Measurements from ENCODE around the gene PTPRE. TPM values are rescaled to one million over a fixed set of nuclear protein-coding genes. Genes with fewer than 3 reads are reported as not detected.

Gene PTPRE
- total RNA-seq, 1 experiment from 2014 or later = 11.6 TPM

DNA sequence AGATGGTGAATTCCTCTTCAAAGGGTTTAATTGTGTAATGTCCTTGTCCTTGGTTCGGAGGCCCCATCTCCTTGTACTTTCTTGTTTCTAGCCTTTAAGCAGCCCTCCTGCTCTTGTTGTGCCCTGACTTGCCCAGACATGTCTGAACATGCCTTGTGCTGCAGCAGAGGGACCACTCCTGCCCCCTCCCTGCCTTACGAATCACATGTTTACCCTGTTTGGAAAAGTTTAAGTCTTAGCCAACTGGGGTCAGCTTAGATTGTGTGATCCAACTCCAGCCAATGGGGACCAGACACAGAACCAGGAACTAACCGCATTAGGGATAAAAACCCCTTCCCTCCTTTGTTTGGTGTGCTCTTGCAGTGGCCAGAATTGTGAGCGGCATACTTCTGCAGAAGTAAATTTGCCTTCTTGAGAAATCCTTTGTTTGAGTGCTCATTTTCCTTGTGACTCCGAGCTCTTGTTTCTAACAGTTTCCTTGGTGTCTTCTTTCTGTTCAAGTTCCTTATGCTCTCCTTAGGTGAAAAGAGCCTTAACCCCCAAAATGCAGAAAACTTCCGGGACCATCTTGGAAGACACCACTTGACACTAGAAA is 43.6 kb upstream of the PTPRE start:
- H3K27ac ChIP-seq (ENCODE audit: low read depth, low read length, poor library complexity, severe bottlenecking) = no peak overlapping the region
- ChIA-PET CTCF (no interaction called here), POLR2A (ENCODE audit: low non-redundant PET) (no interaction called here)
- no peaks in the 10 kb centered on the region for H3K9me3 ChIP-seq (ENCODE audit: low read depth, low read length, poor library complexity, severe bottlenecking)
- no peaks in the 10 kb centered on the region for H3K4me1 ChIP-seq (ENCODE audit: insufficient read depth, low read length, poor library complexity, severe bottlenecking)
- no peak for DNase-seq (ENCODE audit: low spot score)
- intact Hi-C loops (cut with micrococcal nuclease; ENCODE audit: unreplicated experiment) = no loop called here
- BruUV-seq (replicated peaks) = no TSS peak
- H3K4me3 ChIP-seq (ENCODE audit: low read depth, low read length, poor library complexity, severe bottlenecking) = no peak overlapping the region
- H3K36me3 ChIP-seq (ENCODE audit: insufficient read depth, low read length, poor library complexity, severe bottlenecking) = no peaks in the 10 kb centered on the region
- H3K27me3 ChIP-seq (replicated peaks; ENCODE audit: insufficient read depth, low read depth, low read length, poor library complexity) = peaks cover 11% of the 10 kb centered on the region
- TF ChIP-seq, protein P1, sequence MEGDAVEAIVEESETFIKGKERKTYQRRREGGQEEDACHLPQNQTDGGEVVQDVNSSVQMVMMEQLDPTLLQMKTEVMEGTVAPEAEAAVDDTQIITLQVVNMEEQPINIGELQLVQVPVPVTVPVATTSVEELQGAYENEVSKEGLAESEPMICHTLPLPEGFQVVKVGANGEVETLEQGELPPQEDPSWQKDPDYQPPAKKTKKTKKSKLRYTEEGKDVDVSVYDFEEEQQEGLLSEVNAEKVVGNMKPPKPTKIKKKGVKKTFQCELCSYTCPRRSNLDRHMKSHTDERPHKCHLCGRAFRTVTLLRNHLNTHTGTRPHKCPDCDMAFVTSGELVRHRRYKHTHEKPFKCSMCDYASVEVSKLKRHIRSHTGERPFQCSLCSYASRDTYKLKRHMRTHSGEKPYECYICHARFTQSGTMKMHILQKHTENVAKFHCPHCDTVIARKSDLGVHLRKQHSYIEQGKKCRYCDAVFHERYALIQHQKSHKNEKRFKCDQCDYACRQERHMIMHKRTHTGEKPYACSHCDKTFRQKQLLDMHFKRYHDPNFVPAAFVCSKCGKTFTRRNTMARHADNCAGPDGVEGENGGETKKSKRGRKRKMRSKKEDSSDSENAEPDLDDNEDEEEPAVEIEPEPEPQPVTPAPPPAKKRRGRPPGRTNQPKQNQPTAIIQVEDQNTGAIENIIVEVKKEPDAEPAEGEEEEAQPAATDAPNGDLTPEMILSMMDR (conservative IDR thresholded peaks at IDR 0.05; ENCODE audit: low read depth, low read length) = no peak
- TF ChIP-seq EZH2 (IDR thresholded peaks at IDR 0.05; ENCODE audit: borderline replicate concordance, low read depth, low read length, poor library complexity, severe bottlenecking) = no peak

DNA sequence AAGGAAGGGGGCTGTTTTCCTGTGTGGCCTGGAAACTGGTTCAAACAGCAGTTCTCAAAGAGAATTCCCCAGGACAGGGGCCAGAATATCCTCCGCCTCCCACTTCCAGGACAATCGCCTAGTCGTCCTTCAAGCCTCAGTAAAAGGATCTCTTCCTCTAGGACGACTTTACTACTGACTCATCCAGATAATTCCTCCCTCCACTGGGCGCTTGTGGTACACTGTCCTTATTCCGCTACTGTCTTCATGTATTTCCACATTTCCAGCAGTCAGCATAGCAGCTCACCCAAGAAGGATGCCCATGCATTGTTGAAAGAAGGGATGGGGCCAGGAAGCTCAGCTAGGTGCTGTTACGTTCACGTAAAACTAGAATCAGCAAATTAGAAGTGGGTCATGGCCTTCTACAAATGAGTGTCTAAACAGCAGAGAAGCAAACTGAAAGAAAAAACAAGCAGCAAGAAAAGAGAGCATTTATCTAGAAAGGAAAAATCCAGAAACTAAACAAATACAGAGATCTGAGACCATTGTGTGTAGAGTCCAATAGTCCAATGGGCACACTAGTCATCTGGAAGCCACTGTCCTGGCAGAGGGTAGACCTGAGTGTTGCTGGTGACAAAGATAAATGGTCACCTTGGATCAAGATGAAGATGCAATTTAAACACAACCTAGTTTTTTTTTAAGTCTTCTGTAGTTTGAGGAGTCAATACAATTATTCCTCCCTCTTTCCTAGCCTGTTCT is 40.5 kb upstream of the PTPRE start:
- peaks cover 22% of the 10 kb centered on the region for H3K27me3 ChIP-seq (replicated peaks; ENCODE audit: insufficient read depth, low read depth, low read length, poor library complexity)
- intact Hi-C loops (cut with micrococcal nuclease; ENCODE audit: unreplicated experiment) = no loop called here
- no TSS peak for BruUV-seq (replicated peaks)
- ChIA-PET CTCF (no interaction called here), POLR2A (ENCODE audit: low non-redundant PET) (no interaction called here)
- no peaks in the 10 kb centered on the region for H3K36me3 ChIP-seq (ENCODE audit: insufficient read depth, low read length, poor library complexity, severe bottlenecking)
- H3K9me3 ChIP-seq (ENCODE audit: low read depth, low read length, poor library complexity, severe bottlenecking) = no peaks in the 10 kb centered on the region
- no peak overlapping the region for H3K4me3 ChIP-seq (ENCODE audit: low read depth, low read length, poor library complexity, severe bottlenecking)
- H3K4me1 ChIP-seq (ENCODE audit: insufficient read depth, low read length, poor library complexity, severe bottlenecking) = no peaks in the 10 kb centered on the region
- TF ChIP-seq EZH2 (IDR thresholded peaks at IDR 0.05; ENCODE audit: borderline replicate concordance, low read depth, low read length, poor library complexity, severe bottlenecking) = no peak
- TF ChIP-seq, protein P1 (conservative IDR thresholded peaks at IDR 0.05; ENCODE audit: low read depth, low read length) = no peak
- H3K27ac ChIP-seq (ENCODE audit: low read depth, low read length, poor library complexity, severe bottlenecking) = no peak overlapping the region
- DNase-seq (ENCODE audit: low spot score) = no peak

DNA sequence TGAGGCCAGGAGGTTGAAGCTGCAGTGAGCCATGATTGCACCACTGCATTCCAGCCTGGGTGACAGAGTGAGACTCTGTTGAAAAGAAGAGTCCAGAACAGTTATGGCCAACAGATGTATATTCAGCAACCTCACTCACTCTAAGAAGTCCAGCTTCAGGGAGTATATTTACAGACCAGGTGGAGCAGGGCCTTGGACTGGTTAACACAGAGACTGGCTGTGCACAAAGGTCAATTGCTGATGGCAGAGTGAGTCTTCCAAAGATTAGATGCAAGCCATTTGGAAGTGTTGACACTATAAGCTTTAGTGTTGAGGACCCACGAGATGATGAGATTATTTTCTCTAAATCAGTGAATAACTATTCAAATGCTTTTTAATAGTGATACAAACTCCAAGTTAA is 39.1 kb upstream of the PTPRE start:
- CTCF ChIA-PET = no interaction called here
- no peak for DNase-seq (ENCODE audit: low spot score)
- Histone ChIP-seq H3K4me3 (ENCODE audit: low read depth, low read length, poor library complexity, severe bottlenecking) (no peak overlapping the region), H3K27ac (ENCODE audit: low read depth, low read length, poor library complexity, severe bottlenecking) (no peak overlapping the region), H3K36me3 (ENCODE audit: insufficient read depth, low read length, poor library complexity, severe bottlenecking) (no peaks in the 10 kb centered on the region), H3K27me3 (replicated peaks; ENCODE audit: insufficient read depth, low read depth, low read length, poor library complexity) (peaks cover 22% of the 10 kb centered on the region), H3K9me3 (ENCODE audit: low read depth, low read length, poor library complexity, severe bottlenecking) (no peaks in the 10 kb centered on the region), H3K4me1 (ENCODE audit: insufficient read depth, low read length, poor library complexity, severe bottlenecking) (no peaks in the 10 kb centered on the region)
- POLR2A ChIA-PET (ENCODE audit: low non-redundant PET) = interaction anchor here (0.6 kb wide), 1 partner anchor 161 kb away, joined by 3 read pairs; no protein-coding TSS in a partner anchor
- TF ChIP-seq, protein P1 (conservative IDR thresholded peaks at IDR 0.05; ENCODE audit: low read depth, low read length) = no peak
- TF ChIP-seq EZH2 (IDR thresholded peaks at IDR 0.05; ENCODE audit: borderline replicate concordance, low read depth, low read length, poor library complexity, severe bottlenecking) = no peak
- intact Hi-C loops (cut with micrococcal nuclease; ENCODE audit: unreplicated experiment) = no loop called here
- no TSS peak for BruUV-seq (replicated peaks)

All from A673 (cell line).